ENCODE data around the gene KRTAP12-3.

DNA sequence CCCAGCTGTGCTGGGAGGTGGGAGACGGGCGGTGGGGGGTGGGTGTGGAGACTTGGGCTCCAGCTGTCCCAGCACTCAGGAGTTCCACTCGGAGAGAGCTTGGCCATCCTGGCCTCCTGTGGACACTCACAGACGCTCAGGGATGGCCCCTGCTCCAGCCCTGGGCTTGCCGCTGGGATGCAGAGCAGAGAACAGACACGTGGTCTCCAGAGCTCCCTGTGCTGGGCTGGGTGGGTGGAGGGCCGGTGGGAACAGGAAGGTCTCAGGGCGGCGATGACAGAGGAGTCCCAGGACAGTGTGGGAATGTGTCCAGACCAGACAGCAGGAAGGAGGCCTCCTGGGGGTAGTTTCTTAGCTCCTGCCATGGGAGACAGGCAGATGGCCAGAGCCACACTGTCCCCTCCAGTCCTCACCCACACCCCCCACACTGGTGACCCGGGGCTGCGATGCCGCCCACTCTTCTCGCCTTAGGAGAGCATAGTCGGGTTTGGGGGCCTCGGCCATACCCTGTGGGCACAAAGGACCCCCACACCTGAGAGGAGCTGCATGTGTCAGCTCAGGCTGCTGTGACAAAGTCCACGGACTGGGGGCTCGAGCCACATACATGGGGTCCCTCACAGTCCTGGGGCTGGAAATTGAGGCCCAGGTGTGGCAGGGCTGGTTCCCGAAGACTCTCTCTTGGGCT is 28.9 kb upstream of the KRTAP12-3 start:
- no peak for TF ChIP-seq POLR2A (IDR thresholded peaks at IDR 0.05)
- TF ChIP-seq, protein P1, sequence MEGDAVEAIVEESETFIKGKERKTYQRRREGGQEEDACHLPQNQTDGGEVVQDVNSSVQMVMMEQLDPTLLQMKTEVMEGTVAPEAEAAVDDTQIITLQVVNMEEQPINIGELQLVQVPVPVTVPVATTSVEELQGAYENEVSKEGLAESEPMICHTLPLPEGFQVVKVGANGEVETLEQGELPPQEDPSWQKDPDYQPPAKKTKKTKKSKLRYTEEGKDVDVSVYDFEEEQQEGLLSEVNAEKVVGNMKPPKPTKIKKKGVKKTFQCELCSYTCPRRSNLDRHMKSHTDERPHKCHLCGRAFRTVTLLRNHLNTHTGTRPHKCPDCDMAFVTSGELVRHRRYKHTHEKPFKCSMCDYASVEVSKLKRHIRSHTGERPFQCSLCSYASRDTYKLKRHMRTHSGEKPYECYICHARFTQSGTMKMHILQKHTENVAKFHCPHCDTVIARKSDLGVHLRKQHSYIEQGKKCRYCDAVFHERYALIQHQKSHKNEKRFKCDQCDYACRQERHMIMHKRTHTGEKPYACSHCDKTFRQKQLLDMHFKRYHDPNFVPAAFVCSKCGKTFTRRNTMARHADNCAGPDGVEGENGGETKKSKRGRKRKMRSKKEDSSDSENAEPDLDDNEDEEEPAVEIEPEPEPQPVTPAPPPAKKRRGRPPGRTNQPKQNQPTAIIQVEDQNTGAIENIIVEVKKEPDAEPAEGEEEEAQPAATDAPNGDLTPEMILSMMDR (IDR thresholded peaks at IDR 0.05) = no peak

All from heart left ventricle (tissue), 13 donors.